Liver (tissue), 9 donors: Measurements from ENCODE around the gene CCDC191. TPM values are rescaled to one million over a fixed set of nuclear protein-coding genes. Genes with fewer than 3 reads are reported as not detected.

ENCODE experiments used
- DNase-seq: peaks from one replicate; pipeline ENCODE4 v3.0.0-alpha.2; 2017; ENCODE audit warnings: low spot score
- H3K27ac ChIP-seq, 2 donors: one replicate each; pipeline ENCODE4 v1.7.0; 2013; ENCODE audit warnings: inconsistent platforms in 2 of 2, low read length in 2 of 2, control low read depth in 1 of 2, low read depth in 1 of 2, mild to moderate bottlenecking in 1 of 2
- H3K27me3 ChIP-seq, 4 donors: one replicate each; pipeline versions ENCODE4 v1.6.1 to v1.7.0; 2013; ENCODE audit warnings: low read length in 3 of 4, inconsistent platforms in 1 of 4, mild to moderate bottlenecking in 1 of 4, moderate library complexity in 1 of 4; ENCODE audit not compliant: control insufficient read depth in 4 of 4, insufficient read depth in 4 of 4
- H3K36me3 ChIP-seq, 4 donors: one replicate each; pipeline versions ENCODE4 v1.6.1 to v1.7.0; 2013; ENCODE audit warnings: low read length in 3 of 4, mild to moderate bottlenecking in 3 of 4, low read depth in 1 of 4, moderate library complexity in 1 of 4; ENCODE audit not compliant: control insufficient read depth in 4 of 4, insufficient read depth in 3 of 4
- H3K4me1 ChIP-seq, 4 donors: one replicate each; pipeline versions ENCODE4 v1.6.1 to v1.7.0; 2013; ENCODE audit warnings: low read length in 3 of 4, mild to moderate bottlenecking in 3 of 4, moderate library complexity in 1 of 4; ENCODE audit not compliant: control insufficient read depth in 4 of 4, insufficient read depth in 4 of 4
- H3K4me3 ChIP-seq, 3 donors: one replicate each; pipeline versions ENCODE4 v1.6.1 to v1.7.0; 2013; ENCODE audit warnings: low read length in 3 of 3, control low read depth in 1 of 3, low read depth in 1 of 3, mild to moderate bottlenecking in 1 of 3
- H3K9ac ChIP-seq, 2 donors: one replicate each; pipeline ENCODE4 v1.7.0; 2013; ENCODE audit warnings: low read length in 2 of 2, mild to moderate bottlenecking in 2 of 2, moderate library complexity in 2 of 2, control low read depth in 1 of 2, low read depth in 1 of 2
- H3K9me3 ChIP-seq, 4 donors: one replicate each; pipeline versions ENCODE4 v1.6.1 to v1.7.0; 2013; ENCODE audit warnings: low read length in 3 of 4; ENCODE audit not compliant: control insufficient read depth in 4 of 4
- EGR1 ChIP-seq, 2 donors: IDR thresholded peaks; 2 replicates each; pipeline ENCODE4 v1.6.1; 2016 to 2018; ENCODE audit warnings: antibody characterized with exemption in 2 of 2, low read depth in 2 of 2
- FOXA1 ChIP-seq: IDR thresholded peaks from 2 replicates; pipeline ENCODE4 v1.6.1; 2016; ENCODE audit warnings: antibody characterized with exemption
- GABPA ChIP-seq, 2 donors: IDR thresholded peaks in 1 of 2; conservative IDR thresholded peaks in 1 of 2; 2 replicates each; pipeline ENCODE4 v1.6.1; 2016; ENCODE audit warnings: antibody characterized with exemption in 2 of 2, mild to moderate bottlenecking in 1 of 2, moderate library complexity in 1 of 2
- HNF4A ChIP-seq, 2 donors: conservative IDR thresholded peaks; 2 replicates each; pipeline ENCODE4 v1.6.1; 2016; ENCODE audit warnings: antibody characterized with exemption in 2 of 2, mild to moderate bottlenecking in 2 of 2
- JUND ChIP-seq, 2 donors: IDR thresholded peaks; 2 replicates each; pipeline ENCODE4 v1.6.1; 2016; ENCODE audit warnings: antibody characterized with exemption in 2 of 2
- MAX ChIP-seq: IDR thresholded peaks from 2 replicates; pipeline ENCODE4 v1.6.1; 2016; ENCODE audit warnings: antibody characterized with exemption
- RAD21 ChIP-seq, 2 donors: IDR thresholded peaks; 2 replicates each; pipeline ENCODE4 v1.6.1; 2016; ENCODE audit warnings: antibody characterized with exemption in 2 of 2, mild to moderate bottlenecking in 2 of 2
- TAF1 ChIP-seq: conservative IDR thresholded peaks from 2 replicates; pipeline ENCODE4 v1.6.1; 2016; ENCODE audit warnings: antibody characterized with exemption, mild to moderate bottlenecking
- WGBS: extraction: QIAGEN DNeasy Blood & Tissue Kit; methylation state at CpG from one replicate; pipeline ENCODE4 v1.1.7; 2013; 5-methylcytosine and 5-hydroxymethylcytosine counted together
- polyA plus RNA-seq, 2 donors: library from polyadenylated mRNA; stranded (reverse) in 1 of 2; unstranded in 1 of 2; fragments of 200-250 nt in 1 of 2; fragments of >200 nt in 1 of 2; fragmentation: Nextera tagmentation in 1 of 2; extraction: Ambion mirVana in 1 of 2; gene quantifications; one replicate each; pipeline versions ENCODE4 v1.2.1 to v1.2.3, GENCODE V29; 2013 to 2015
- total RNA-seq, 2 donors: library from RNA; depleted of rRNA; stranded (reverse); fragments of >200 nt; gene quantifications; one replicate each; pipeline ENCODE4 v1.2.3, GENCODE V29; 2014
- TF ChIP-seq, protein P1 (sequence below): IDR thresholded peaks from 2 replicates; pipeline ENCODE4 v1.6.1; 2016; ENCODE audit warnings: antibody characterized with exemption, mild to moderate bottlenecking
- TF ChIP-seq, protein P2 (sequence below): fragments of 150-350 bp; IDR thresholded peaks from 2 replicates; pipeline ENCODE4 v1.5.1; 2017; ENCODE audit warnings: improper control_type of control experiment, low read depth, low read length; ENCODE audit not compliant: missing input control
- TF ChIP-seq, protein P3 (sequence below): IDR thresholded peaks from 2 replicates; pipeline ENCODE4 v1.6.1; 2016; ENCODE audit warnings: antibody characterized with exemption
- donor health status: healthy.
- donor health status: healthy.
- donor health status: healthy.
- donor health status: healthy.
- donor health status: healthy.

CCDC191 gene
- total and polyA plus RNA-seq, 4 donors: 0.31 to 1.0 (median 0.80) TPM

- TF ChIP-seq EGR1 (IDR thresholded peaks at IDR 0.05; ENCODE audit: low read depth in 2 of 2): no peak
- no peak for TF ChIP-seq FOXA1
- peak in 1 of 2 donors; percentile 15 for TF ChIP-seq RAD21 (IDR thresholded peaks at IDR 0.05)
- Histone ChIP-seq H3K36me3 (peaks cover 11 to 57% (median 35%) of the 10 kb centered on the region in 4 donors), H3K27me3 (no peaks in the 10 kb centered on the region), H3K27ac (no peak overlapping the region), H3K4me1 (peaks cover 0 to 2% (median 0%) of the 10 kb centered on the region in 4 donors), H3K4me3 (no peak overlapping the region), H3K9ac (no peak overlapping the region), H3K9me3 (no peaks in the 10 kb centered on the region)
- DNase-seq: no peak
- 82% methylated on average over 5 of the region's 5 CpGs for WGBS
Measured at GRCh38 chr3:114079761-114080160, 23.4 kb upstream of the CCDC191 start.

DNA sequence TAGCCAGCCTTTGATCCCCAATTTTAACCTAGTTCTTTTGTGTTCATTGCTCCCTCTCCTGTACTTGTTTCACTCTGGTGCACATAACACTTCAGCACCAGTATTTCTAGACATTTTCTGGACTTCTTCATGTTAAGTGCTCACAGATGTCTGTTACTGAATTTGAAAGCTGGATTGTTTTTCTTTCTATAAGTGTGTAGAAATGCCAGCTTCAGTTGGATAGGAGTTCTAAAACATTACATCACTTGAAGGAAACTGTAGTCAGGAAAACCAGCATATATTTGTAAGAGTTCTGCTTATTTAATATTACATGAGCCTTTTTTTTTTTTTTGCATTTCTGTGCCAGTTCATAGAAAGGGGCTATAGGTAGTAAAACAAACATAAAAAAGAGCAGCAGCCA is 21.8 kb upstream of the CCDC191 start:
- H3K36me3 ChIP-seq: peaks cover 14 to 62% (median 39%) of the 10 kb centered on the region in 4 donors
- H3K9ac ChIP-seq: no peak overlapping the region
- H3K9me3 ChIP-seq: no peaks in the 10 kb centered on the region
- no peak for DNase-seq
- H3K4me1 ChIP-seq: peaks cover 0 to 2% (median 0%) of the 10 kb centered on the region in 4 donors
- TF ChIP-seq, protein P1, sequence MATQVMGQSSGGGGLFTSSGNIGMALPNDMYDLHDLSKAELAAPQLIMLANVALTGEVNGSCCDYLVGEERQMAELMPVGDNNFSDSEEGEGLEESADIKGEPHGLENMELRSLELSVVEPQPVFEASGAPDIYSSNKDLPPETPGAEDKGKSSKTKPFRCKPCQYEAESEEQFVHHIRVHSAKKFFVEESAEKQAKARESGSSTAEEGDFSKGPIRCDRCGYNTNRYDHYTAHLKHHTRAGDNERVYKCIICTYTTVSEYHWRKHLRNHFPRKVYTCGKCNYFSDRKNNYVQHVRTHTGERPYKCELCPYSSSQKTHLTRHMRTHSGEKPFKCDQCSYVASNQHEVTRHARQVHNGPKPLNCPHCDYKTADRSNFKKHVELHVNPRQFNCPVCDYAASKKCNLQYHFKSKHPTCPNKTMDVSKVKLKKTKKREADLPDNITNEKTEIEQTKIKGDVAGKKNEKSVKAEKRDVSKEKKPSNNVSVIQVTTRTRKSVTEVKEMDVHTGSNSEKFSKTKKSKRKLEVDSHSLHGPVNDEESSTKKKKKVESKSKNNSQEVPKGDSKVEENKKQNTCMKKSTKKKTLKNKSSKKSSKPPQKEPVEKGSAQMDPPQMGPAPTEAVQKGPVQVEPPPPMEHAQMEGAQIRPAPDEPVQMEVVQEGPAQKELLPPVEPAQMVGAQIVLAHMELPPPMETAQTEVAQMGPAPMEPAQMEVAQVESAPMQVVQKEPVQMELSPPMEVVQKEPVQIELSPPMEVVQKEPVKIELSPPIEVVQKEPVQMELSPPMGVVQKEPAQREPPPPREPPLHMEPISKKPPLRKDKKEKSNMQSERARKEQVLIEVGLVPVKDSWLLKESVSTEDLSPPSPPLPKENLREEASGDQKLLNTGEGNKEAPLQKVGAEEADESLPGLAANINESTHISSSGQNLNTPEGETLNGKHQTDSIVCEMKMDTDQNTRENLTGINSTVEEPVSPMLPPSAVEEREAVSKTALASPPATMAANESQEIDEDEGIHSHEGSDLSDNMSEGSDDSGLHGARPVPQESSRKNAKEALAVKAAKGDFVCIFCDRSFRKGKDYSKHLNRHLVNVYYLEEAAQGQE: no peak
- TF ChIP-seq, protein P2, sequence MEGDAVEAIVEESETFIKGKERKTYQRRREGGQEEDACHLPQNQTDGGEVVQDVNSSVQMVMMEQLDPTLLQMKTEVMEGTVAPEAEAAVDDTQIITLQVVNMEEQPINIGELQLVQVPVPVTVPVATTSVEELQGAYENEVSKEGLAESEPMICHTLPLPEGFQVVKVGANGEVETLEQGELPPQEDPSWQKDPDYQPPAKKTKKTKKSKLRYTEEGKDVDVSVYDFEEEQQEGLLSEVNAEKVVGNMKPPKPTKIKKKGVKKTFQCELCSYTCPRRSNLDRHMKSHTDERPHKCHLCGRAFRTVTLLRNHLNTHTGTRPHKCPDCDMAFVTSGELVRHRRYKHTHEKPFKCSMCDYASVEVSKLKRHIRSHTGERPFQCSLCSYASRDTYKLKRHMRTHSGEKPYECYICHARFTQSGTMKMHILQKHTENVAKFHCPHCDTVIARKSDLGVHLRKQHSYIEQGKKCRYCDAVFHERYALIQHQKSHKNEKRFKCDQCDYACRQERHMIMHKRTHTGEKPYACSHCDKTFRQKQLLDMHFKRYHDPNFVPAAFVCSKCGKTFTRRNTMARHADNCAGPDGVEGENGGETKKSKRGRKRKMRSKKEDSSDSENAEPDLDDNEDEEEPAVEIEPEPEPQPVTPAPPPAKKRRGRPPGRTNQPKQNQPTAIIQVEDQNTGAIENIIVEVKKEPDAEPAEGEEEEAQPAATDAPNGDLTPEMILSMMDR: no peak
- TF ChIP-seq MAX: no peak
- TF ChIP-seq GABPA (IDR thresholded peaks at IDR 0.05 in 1 of 2, conservative IDR thresholded peaks at IDR 0.05 in 1 of 2): no peak
- no peak for TF ChIP-seq JUND (IDR thresholded peaks at IDR 0.05)
- H3K27ac ChIP-seq: no peak overlapping the region
- no peak overlapping the region for H3K4me3 ChIP-seq
- H3K27me3 ChIP-seq: no peaks in the 10 kb centered on the region

DNA sequence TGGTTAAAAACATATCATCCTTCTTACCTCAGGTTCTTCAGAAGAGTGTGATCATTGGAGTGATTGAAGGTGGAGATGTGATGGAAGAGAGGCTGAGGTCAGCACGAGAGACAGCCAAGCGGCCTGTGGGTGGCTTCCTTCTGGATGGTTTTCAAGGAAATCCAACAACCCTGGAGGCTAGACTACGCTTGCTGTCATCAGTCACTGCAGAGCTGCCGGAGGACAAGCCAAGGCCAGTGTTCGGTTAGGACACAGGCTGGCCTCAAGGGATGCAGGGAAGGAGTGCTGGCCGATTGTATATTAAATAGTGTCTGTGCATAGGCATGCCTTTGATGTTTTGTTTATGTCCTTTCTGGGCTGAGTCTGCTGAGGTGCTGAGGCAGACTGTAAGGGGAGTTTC is 20.4 kb upstream of the CCDC191 start:
- peaks cover 15 to 68% (median 39%) of the 10 kb centered on the region in 4 donors for H3K36me3 ChIP-seq
- H3K4me1 ChIP-seq: peaks cover 0 to 2% (median 0%) of the 10 kb centered on the region in 4 donors
- TF ChIP-seq, protein P3, sequence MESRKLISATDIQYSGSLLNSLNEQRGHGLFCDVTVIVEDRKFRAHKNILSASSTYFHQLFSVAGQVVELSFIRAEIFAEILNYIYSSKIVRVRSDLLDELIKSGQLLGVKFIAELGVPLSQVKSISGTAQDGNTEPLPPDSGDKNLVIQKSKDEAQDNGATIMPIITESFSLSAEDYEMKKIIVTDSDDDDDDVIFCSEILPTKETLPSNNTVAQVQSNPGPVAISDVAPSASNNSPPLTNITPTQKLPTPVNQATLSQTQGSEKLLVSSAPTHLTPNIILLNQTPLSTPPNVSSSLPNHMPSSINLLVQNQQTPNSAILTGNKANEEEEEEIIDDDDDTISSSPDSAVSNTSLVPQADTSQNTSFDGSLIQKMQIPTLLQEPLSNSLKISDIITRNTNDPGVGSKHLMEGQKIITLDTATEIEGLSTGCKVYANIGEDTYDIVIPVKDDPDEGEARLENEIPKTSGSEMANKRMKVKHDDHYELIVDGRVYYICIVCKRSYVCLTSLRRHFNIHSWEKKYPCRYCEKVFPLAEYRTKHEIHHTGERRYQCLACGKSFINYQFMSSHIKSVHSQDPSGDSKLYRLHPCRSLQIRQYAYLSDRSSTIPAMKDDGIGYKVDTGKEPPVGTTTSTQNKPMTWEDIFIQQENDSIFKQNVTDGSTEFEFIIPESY: no peak
- TF ChIP-seq JUND (IDR thresholded peaks at IDR 0.05) (no peak), TAF1 (no peak), EGR1 (IDR thresholded peaks at IDR 0.05; ENCODE audit: low read depth in 2 of 2) (no peak), HNF4A (conservative IDR thresholded peaks at IDR 0.05) (no peak)
- WGBS: 96% methylated on average over 6 of the region's 6 CpGs
- no peaks in the 10 kb centered on the region for H3K27me3 ChIP-seq
- H3K9me3 ChIP-seq: no peaks in the 10 kb centered on the region
- H3K9ac ChIP-seq: no peak overlapping the region
- DNase-seq: no peak
- no peak overlapping the region for H3K4me3 ChIP-seq
- no peak overlapping the region for H3K27ac ChIP-seq
